ENCODE data around the gene UBE2F. TPM values are rescaled to one million over a fixed set of nuclear protein-coding genes. Genes with fewer than 3 reads are reported as not detected.

The UBE2F gene
- total and polyA plus RNA-seq, 9 of the 15 experiments (the other 6 are each of a cell fraction or from before 2014, with no cell fraction given): 18.1 to 88.1 (median 53.0) TPM

- Histone ChIP-seq H3K9ac (ENCODE audit: insufficient read depth in 1 of 2, low read depth in 2 of 2, low read length in 2 of 2) (no peak overlapping the region), H3K4me1 (replicated peaks in 1 of 2; ENCODE audit: control insufficient read depth in 2 of 2, insufficient read depth in 2 of 2, low read length in 2 of 2) (peaks cover 22 to 27% of the 10 kb centered on the region in 2 experiments; a peak in 4 of 5 replicates), H3K4me3 (no peak overlapping the region), H4K20me1 (replicated peaks; ENCODE audit: control insufficient read depth, insufficient read depth, low read length) (peaks cover 36% of the 10 kb centered on the region), H3K27ac (ENCODE audit: extremely low read depth, low read depth, low read length) (no peak overlapping the region), H3K4me2 (ENCODE audit: insufficient read depth, low read length) (no peak overlapping the region), H3K9me3 (replicated peaks; ENCODE audit: control insufficient read depth, insufficient read depth, low read depth, low read length) (no peaks in the 10 kb centered on the region), H3K27me3 (ENCODE audit: control insufficient read depth in 2 of 2, insufficient read depth in 2 of 2, low read length in 2 of 2) (no peaks in the 10 kb centered on the region), H3K36me3 (ENCODE audit: control insufficient read depth, insufficient read depth, low read length) (peaks cover 45% of the 10 kb centered on the region; the same call in 2 of the 3 replicates), H2AFZ (ENCODE audit: low read depth, low read length) (no peak overlapping the region), H3K79me2 (ENCODE audit: control insufficient read depth, insufficient read depth, low read length) (peaks cover 94% of the 10 kb centered on the region), H3K9me1 (ENCODE audit: control insufficient read depth, insufficient read depth, low read length) (peaks cover 2% of the 10 kb centered on the region)
- no TSS peak for BruUV-seq (replicated peaks)
- 33% methylated on average over 1 of the region's 1 CpG for WGBS (ENCODE audit: insufficient coverage, low coverage, missing lambda C conversion rate)
- in situ Hi-C loops (cut with MboI): no loop called here
- intact Hi-C loops (cut with micrococcal nuclease): no loop called here
- TF ChIP-seq ZBTB5 (IDR thresholded peaks at IDR 0.05) (no peak), HMG20A (CRISPR knock-in tag; conservative IDR thresholded peaks at IDR 0.05) (no peak), NFYB (IDR thresholded peaks at IDR 0.05; ENCODE audit: extremely low read depth, insufficient read length) (no peak), XRCC5 (IDR thresholded peaks at IDR 0.05; ENCODE audit: low read depth, low read length) (no peak), ZNF212 (CRISPR knock-in tag; IDR thresholded peaks at IDR 0.05) (no peak), HDAC8 (tag; IDR thresholded peaks at IDR 0.05) (no peak), RFX7 (CRISPR knock-in tag; IDR thresholded peaks at IDR 0.05) (no peak), COPS2 (conservative IDR thresholded peaks at IDR 0.05) (no peak), SIX5 (IDR thresholded peaks at IDR 0.05; ENCODE audit: borderline replicate concordance in 1 of 2, insufficient read depth in 1 of 2, low read depth in 1 of 2, low read length in 2 of 2) (no peak)
- POLR2A ChIA-PET: interaction anchor here (0.6 to 2.7 kb wide), 7 partner anchors 9 to 298 kb away, joined by 3 to 9 read pairs (median 4); no protein-coding TSS in a partner anchor
- DNase-seq (ENCODE audit: extremely low read depth in 1 of 4, low spot score in 3 of 4): no peak
- CTCF ChIA-PET (ENCODE audit: low intra/inter-chr PET ratio): no interaction called here
- ATAC-seq: no peak
- no peak for FAIRE-seq
These were observed 13.3 kb downstream of the UBE2F start for GRCh38 chr2:237980087-237980486.

Measured in K562 (cell line).